ENCODE data around the gene IL34.

Gene IL34

DNA sequence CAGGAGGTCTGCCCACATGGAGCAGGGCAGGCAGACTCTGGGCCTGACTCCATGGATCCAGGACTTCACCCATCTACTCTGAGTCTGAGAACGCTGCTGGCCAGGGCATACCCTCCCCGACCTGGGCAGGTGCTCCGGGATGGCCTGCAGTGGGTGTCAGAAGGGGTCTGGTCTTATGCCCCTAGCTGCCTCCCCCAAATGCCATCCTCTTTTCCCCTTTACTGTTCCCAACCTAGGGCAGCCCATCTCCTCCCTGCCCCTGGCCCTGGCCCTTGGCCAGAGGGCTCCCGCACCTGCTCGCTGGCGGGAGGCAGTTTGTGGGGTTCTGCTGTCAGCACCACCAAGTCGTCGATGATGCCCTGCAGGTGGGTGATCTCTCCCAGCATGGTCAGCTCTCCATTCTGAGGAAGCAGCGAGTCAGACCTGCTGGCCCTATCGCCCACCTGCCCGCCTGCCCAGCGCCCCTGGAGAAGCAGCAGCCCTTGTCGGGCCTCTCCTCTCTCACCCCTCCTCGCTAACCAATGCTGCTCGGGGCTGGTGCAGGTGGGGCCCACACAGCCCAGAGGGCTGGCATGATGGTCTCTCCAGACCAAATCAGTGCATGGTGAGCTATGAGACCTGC is 31.3 kb downstream of the IL34 start:
- no peak for DNase-seq (ENCODE audit: low spot score)
- ChIA-PET POLR2A (ENCODE audit: low non-redundant PET) (no interaction called here), CTCF (interaction anchor here (0.9 to 1.5 kb wide), 2 partner anchors 38 to 93 kb away, joined by 6 to 7 read pairs; no protein-coding TSS in a partner anchor)
- peak overlapping the region; percentile 100 for H3K27ac ChIP-seq
- TF ChIP-seq, protein P1, sequence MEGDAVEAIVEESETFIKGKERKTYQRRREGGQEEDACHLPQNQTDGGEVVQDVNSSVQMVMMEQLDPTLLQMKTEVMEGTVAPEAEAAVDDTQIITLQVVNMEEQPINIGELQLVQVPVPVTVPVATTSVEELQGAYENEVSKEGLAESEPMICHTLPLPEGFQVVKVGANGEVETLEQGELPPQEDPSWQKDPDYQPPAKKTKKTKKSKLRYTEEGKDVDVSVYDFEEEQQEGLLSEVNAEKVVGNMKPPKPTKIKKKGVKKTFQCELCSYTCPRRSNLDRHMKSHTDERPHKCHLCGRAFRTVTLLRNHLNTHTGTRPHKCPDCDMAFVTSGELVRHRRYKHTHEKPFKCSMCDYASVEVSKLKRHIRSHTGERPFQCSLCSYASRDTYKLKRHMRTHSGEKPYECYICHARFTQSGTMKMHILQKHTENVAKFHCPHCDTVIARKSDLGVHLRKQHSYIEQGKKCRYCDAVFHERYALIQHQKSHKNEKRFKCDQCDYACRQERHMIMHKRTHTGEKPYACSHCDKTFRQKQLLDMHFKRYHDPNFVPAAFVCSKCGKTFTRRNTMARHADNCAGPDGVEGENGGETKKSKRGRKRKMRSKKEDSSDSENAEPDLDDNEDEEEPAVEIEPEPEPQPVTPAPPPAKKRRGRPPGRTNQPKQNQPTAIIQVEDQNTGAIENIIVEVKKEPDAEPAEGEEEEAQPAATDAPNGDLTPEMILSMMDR (conservative IDR thresholded peaks at IDR 0.05; ENCODE audit: low read depth), result no peak

DNA sequence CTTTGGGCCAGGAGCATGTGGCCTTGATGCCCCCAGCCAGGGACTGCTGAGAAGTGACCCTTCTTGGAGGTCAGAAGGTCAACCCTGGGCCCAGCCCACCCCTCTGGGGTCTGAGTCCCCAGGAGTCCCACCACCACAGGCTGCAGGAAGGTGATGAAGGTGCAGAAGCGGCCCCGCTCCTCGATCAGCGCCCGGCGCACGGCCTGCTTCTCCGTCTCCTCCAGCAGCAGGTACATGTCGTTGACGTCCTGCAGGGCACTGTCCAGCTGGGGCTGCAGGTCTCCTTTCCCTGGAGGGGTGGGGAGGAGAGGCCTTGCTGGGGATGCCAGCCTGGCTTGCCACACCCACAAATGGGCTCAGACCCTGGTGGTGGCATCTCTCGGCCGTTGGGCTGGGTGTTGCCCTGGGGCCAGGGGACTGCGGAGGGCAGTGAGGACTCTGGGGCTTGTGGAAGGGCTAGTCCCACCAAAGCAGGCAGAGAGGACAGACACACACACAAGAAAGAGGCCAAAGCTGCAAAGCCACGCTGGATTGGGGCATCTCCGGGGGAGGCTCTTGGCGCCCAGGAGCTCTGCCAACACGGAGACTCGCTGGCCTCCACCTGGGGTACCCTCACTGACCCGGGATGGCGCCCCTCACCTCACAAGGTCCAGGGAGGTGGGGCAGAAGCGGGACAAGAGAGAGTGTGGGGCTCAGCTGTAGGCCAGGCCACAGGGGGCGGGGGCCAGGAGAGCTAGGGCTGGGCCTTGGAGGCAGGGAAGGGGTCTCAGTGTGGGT is 31.9 kb downstream of the IL34 start:
- H3K27ac ChIP-seq, result peak overlapping the region; percentile 100
- ChIA-PET POLR2A (ENCODE audit: low non-redundant PET) (no interaction called here), CTCF (interaction anchor here (0.7 to 1.5 kb wide), 5 partner anchors 9 to 1138 kb away, joined by 3 to 7 read pairs (median 4); no protein-coding TSS in a partner anchor)
- TF ChIP-seq, protein P1 (conservative IDR thresholded peaks at IDR 0.05; ENCODE audit: low read depth), result no peak
- DNase-seq (ENCODE audit: low spot score), result no peak

GRCh38 chr16:70678898-70679670 is 32.7 kb downstream of the IL34 start:
- no peak for DNase-seq (ENCODE audit: low spot score)
- POLR2A ChIA-PET (ENCODE audit: low non-redundant PET), result no interaction called here
- H3K27ac ChIP-seq, result peak overlapping the region; percentile 100

GRCh38 chr16:70679671-70680494 is 33.5 kb downstream of the IL34 start:
- H3K27ac ChIP-seq, result peak overlapping the region; percentile 100
- TF ChIP-seq, protein P1 (conservative IDR thresholded peaks at IDR 0.05; ENCODE audit: low read depth), result peak; percentile 62
- ChIA-PET POLR2A (ENCODE audit: low non-redundant PET) (no interaction called here), CTCF (interaction anchor here (0.6 to 1.3 kb wide), 4 partner anchors 8 to 1128 kb away, joined by 3 read pairs; no protein-coding TSS in a partner anchor)
- DNase-seq (ENCODE audit: low spot score), result no peak

More at GRCh38 chr16:70678898-70679670, 32.7 kb downstream of the IL34 start:
- TF ChIP-seq, protein P1 (conservative IDR thresholded peaks at IDR 0.05; ENCODE audit: low read depth), result no peak
- CTCF ChIA-PET, result interaction anchor here (0.7 to 1.5 kb wide), 5 partner anchors 9 to 1138 kb away, joined by 3 to 6 read pairs (median 3); no protein-coding TSS in a partner anchor

DNA sequence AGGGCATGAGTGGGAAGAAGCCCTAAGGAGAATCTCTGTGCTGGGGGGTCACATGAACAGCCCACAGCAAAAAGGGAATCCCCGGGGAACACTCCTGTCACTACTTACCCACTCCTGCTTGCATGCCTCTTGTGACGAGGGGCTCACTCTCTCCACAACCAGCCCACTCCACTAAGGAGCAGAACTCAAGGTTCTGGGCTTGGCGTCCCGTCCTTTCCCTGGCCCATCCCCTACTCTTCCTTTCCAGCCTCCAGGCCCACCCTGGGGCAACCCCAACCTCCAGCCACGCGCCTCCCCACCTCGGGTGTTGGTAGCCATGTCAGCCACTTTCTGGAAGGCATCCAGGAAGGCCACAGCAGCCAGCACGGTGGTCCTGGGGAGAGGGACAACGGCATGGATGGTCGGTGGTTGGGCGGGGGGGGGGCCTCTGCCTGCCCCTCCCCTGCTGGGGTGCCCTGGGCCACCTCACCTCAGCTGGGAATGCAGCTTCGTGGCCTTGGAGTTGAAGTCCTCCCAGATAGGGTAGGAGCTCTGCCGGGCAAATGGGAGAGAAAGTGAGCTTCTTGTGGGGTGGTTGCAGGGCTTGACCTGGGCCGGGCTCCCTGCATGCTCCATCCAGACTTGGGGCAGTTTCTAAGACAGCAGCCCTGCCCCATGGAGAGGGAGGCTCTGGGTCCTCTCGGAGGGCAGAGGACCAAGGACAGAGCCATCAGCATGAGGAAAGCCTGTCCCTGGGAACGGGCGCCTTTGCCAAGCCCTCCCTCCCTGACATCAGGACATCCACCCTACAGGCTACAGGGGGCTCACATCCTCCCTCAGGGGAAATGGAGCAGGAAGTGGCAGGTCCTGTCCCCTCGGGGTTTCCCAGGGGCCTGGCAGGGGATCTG is 34.4 kb downstream of the IL34 start:
- CTCF ChIA-PET, result interaction anchor here (0.6 to 1.0 kb wide), 2 partner anchors 90 to 1127 kb away, joined by 3 read pairs; no protein-coding TSS in a partner anchor
- TF ChIP-seq, protein P1 (conservative IDR thresholded peaks at IDR 0.05; ENCODE audit: low read depth), result no peak

More for the DNA sequence above, 34.4 kb downstream of the IL34 start:
- DNase-seq (ENCODE audit: low spot score), result no peak
- POLR2A ChIA-PET (ENCODE audit: low non-redundant PET), result no interaction called here
- H3K27ac ChIP-seq, result peak overlapping the region; percentile 100

All from RWPE1 (cell line).